ENCODE measurements around the gene OAF. TPM values are rescaled to one million over a fixed set of nuclear protein-coding genes. Genes with fewer than 3 reads are reported as not detected.

OAF gene
- total RNA-seq, 2 experiments from 2014 or later = 3.1 to 3.2 TPM

GRCh38 chr11:120180551-120181232, 30.1 kb upstream of the OAF start:
- Mint-ChIP-seq H3K4me3 (no peak overlapping the region), H3K27me3 (peaks cover 21% of the 10 kb centered on the region), H3K4me1 (ENCODE audit: low read depth) (no peaks in the 10 kb centered on the region), H3K36me3 (ENCODE audit: low read depth) (no peaks in the 10 kb centered on the region), H3K9me3 (no peaks in the 10 kb centered on the region), H3K27ac (no peak overlapping the region)
- intact Hi-C loops (cut with DNase I, micrococcal nuclease) = no loop called here
- no peak for TF ChIP-seq CTCF (IDR thresholded peaks at IDR 0.05)
- Histone ChIP-seq H3K4me3 (ENCODE audit: low read length) (no peak overlapping the region), H3K9me3 (ENCODE audit: control insufficient read depth in 1 of 2, insufficient read depth in 1 of 2, low read length in 2 of 2) (no peaks in the 10 kb centered on the region), H3K36me3 (ENCODE audit: insufficient read depth, low read length) (no peaks in the 10 kb centered on the region), H3K27ac (ENCODE audit: low read depth in 1 of 2, low read length in 2 of 2) (no peak overlapping the region), H3K4me1 (ENCODE audit: insufficient read depth, low read length) (no peaks in the 10 kb centered on the region), H3K27me3 (ENCODE audit: control insufficient read depth in 1 of 2, insufficient read depth in 2 of 2, low read length in 2 of 2) (peaks cover 0 to 3% of the 10 kb centered on the region in 2 experiments)
- DNase-seq (peak in 2 of 14 experiments; percentile 20 to 30), ATAC-seq (ENCODE audit: poor library complexity) (no peak)
- ChIA-PET CTCF (no interaction called here), POLR2A (no interaction called here)

- ChIA-PET POLR2A (no interaction called here), CTCF (no interaction called here)
- Mint-ChIP-seq H3K4me3 (no peak overlapping the region), H3K36me3 (ENCODE audit: low read depth) (no peaks in the 10 kb centered on the region), H3K27ac (no peak overlapping the region), H3K27me3 (peaks cover 21% of the 10 kb centered on the region), H3K4me1 (ENCODE audit: low read depth) (no peaks in the 10 kb centered on the region), H3K9me3 (no peaks in the 10 kb centered on the region)
- Histone ChIP-seq H3K27ac (ENCODE audit: low read depth in 1 of 2, low read length in 2 of 2) (no peak overlapping the region), H3K9me3 (ENCODE audit: control insufficient read depth in 1 of 2, insufficient read depth in 1 of 2, low read length in 2 of 2) (no peaks in the 10 kb centered on the region), H3K36me3 (ENCODE audit: insufficient read depth, low read length) (no peaks in the 10 kb centered on the region), H3K27me3 (ENCODE audit: control insufficient read depth in 1 of 2, insufficient read depth in 2 of 2, low read length in 2 of 2) (peaks cover 0 to 2% of the 10 kb centered on the region in 2 experiments), H3K4me3 (ENCODE audit: low read length) (no peak overlapping the region), H3K4me1 (ENCODE audit: insufficient read depth, low read length) (no peaks in the 10 kb centered on the region)
- intact Hi-C loops (cut with DNase I, micrococcal nuclease) = no loop called here
- peak in 1 of 14 experiments; percentile 17 for DNase-seq
- TF ChIP-seq CTCF (IDR thresholded peaks at IDR 0.05) = no peak
- ATAC-seq (ENCODE audit: poor library complexity) = no peak
These were observed 29.4 kb upstream of the OAF start for GRCh38 chr11:120181376-120181975.

- intact Hi-C loops (cut with DNase I, micrococcal nuclease) = no loop called here
- Histone ChIP-seq H3K27ac (ENCODE audit: low read depth in 1 of 2, low read length in 2 of 2) (no peak overlapping the region), H3K36me3 (ENCODE audit: insufficient read depth, low read length) (no peaks in the 10 kb centered on the region), H3K4me3 (ENCODE audit: low read length) (no peak overlapping the region), H3K9me3 (ENCODE audit: control insufficient read depth in 1 of 2, insufficient read depth in 1 of 2, low read length in 2 of 2) (no peaks in the 10 kb centered on the region), H3K4me1 (ENCODE audit: insufficient read depth, low read length) (no peaks in the 10 kb centered on the region), H3K27me3 (ENCODE audit: control insufficient read depth in 1 of 2, insufficient read depth in 2 of 2, low read length in 2 of 2) (peaks cover 0 to 2% of the 10 kb centered on the region in 2 experiments)
- no peaks in the 10 kb centered on the region for H3K36me3 Mint-ChIP-seq (ENCODE audit: low read depth)
- no peak overlapping the region for H3K27ac Mint-ChIP-seq
- peaks cover 28% of the 10 kb centered on the region for H3K27me3 Mint-ChIP-seq
- no peaks in the 10 kb centered on the region for H3K9me3 Mint-ChIP-seq
- DNase-seq = peak in 1 of 14 experiments; percentile 6
- POLR2A ChIA-PET = no interaction called here
- no peak for ATAC-seq (ENCODE audit: poor library complexity)
- no peak overlapping the region for H3K4me3 Mint-ChIP-seq
- CTCF ChIA-PET = no interaction called here
- TF ChIP-seq CTCF (IDR thresholded peaks at IDR 0.05) = no peak
- H3K4me1 Mint-ChIP-seq (ENCODE audit: low read depth) = no peaks in the 10 kb centered on the region
These were observed 28.5 kb upstream of the OAF start for GRCh38 chr11:120182372-120182771.
